Keratinocyte (primary cell): ENCODE results near the gene SMARCAL1. TPM values are rescaled to one million over a fixed set of nuclear protein-coding genes. Genes with fewer than 3 reads are reported as not detected.

Experiments
- DNase-seq: peaks from one replicate; pipeline ENCODE4 v3.0.0-alpha.2; 2011; ENCODE audit warnings: low read depth, missing footprints, low spot score
- FAIRE-seq: peaks from 2 replicates; lab custom pipeline; 2011; peaks lifted over from hg19 to GRCh38; lab: Jason Lieb, UNC
- H2AFZ ChIP-seq: 2 replicates; pipeline ENCODE4 v1.6.0; 2012; ENCODE audit warnings: low read length, control low read depth, inconsistent platforms; ENCODE audit not compliant: control insufficient read depth
- H3K27ac ChIP-seq: 2 replicates; pipeline ENCODE4 v1.5.1; 2011; ENCODE audit warnings: low read length; ENCODE audit not compliant: control insufficient read depth, insufficient read depth
- H3K27me3 ChIP-seq: 3 replicates; pipeline ENCODE4 v1.6.0; 2011; ENCODE audit warnings: low read length; ENCODE audit not compliant: control insufficient read depth, insufficient read depth; ENCODE audit errors: extremely low read depth
- H3K36me3 ChIP-seq, 2 experiments: 2 replicates in 1 of 2; 3 replicates in 1 of 2; pipeline ENCODE4 v1.5.1; 2011; ENCODE audit warnings: low read length in 2 of 2, mild to moderate bottlenecking in 1 of 2; ENCODE audit not compliant: control insufficient read depth in 2 of 2, insufficient read depth in 2 of 2; ENCODE audit errors: extremely low read depth in 1 of 2
- H3K4me1 ChIP-seq: 3 replicates; pipeline ENCODE4 v1.5.1; 2011; ENCODE audit warnings: low read length; ENCODE audit not compliant: control insufficient read depth, insufficient read depth; ENCODE audit errors: extremely low read depth
- H3K4me2 ChIP-seq: 3 replicates; pipeline ENCODE4 v1.6.0; 2011; ENCODE audit warnings: low read depth, low read length; ENCODE audit not compliant: control insufficient read depth, insufficient read depth; ENCODE audit errors: extremely low read depth
- H3K4me3 ChIP-seq, 3 experiments: fragments of 200-600 bp in 1 of 3; sonication (generic) in 1 of 3; 2 replicates in 2 of 3; 3 replicates in 1 of 3; pipeline ENCODE4 v1.5.1; 2011 to 2016; ENCODE audit warnings: low read length in 3 of 3, mild to moderate bottlenecking in 3 of 3, control low read depth in 2 of 3, inconsistent platforms in 1 of 3, low read depth in 1 of 3, mixed read lengths in 1 of 3, mixed run types in 1 of 3, moderate library complexity in 1 of 3; ENCODE audit not compliant: control insufficient read depth in 2 of 3, insufficient read depth in 2 of 3; ENCODE audit errors: extremely low read depth in 1 of 3
- H3K79me2 ChIP-seq: 2 replicates; pipeline ENCODE4 v1.6.0; 2012; ENCODE audit warnings: low read length; ENCODE audit not compliant: control insufficient read depth, insufficient read depth
- H3K9ac ChIP-seq: 3 replicates; pipeline ENCODE4 v1.6.0; 2011; ENCODE audit warnings: low read length; ENCODE audit not compliant: control insufficient read depth, insufficient read depth; ENCODE audit errors: extremely low read depth
- H3K9me1 ChIP-seq: 3 replicates; pipeline ENCODE4 v1.6.0; 2011; ENCODE audit warnings: low read length; ENCODE audit not compliant: control insufficient read depth, insufficient read depth; ENCODE audit errors: extremely low read depth
- H3K9me3 ChIP-seq: 2 replicates; pipeline ENCODE4 v1.5.1; 2012; ENCODE audit warnings: low read depth, low read length; ENCODE audit not compliant: control insufficient read depth
- H4K20me1 ChIP-seq: 3 replicates; pipeline ENCODE4 v1.6.0; 2011; ENCODE audit warnings: low read length; ENCODE audit not compliant: control insufficient read depth, insufficient read depth; ENCODE audit errors: extremely low read depth
- EZH2 ChIP-seq: IDR thresholded peaks from one replicate; pipeline ENCODE4 v1.6.1; 2012; ENCODE audit warnings: inconsistent platforms, mild to moderate bottlenecking, low read length, moderate library complexity
- dilution Hi-C: fragments of 300-500 bp; cut with MboI; formaldehyde crosslinking; loops from one replicate; pipeline ENCODE4 v1.7.0; 2020; ENCODE audit warnings: low sequenced_read_pairs; ENCODE audit not compliant: extremely low pct_ligation_motif_present
- polyA plus RNA-seq, 5 experiments: library from polyadenylated mRNA; depleted of rRNA in 3 of 5; stranded (reverse) in 3 of 5; stranded (forward) in 1 of 5; unstranded in 1 of 5; fragments of >200 nt; gene quantifications; 1 replicate in 1 of 5; 2 replicates in 3 of 5; 3 replicates in 1 of 5; pipeline versions ENCODE4 v1.2.1 to v1.2.3, GENCODE V29; 2011 to 2012; ENCODE audit warnings: missing spikeins in 2 of 5, low read depth in 1 of 5, low replicate concordance in 1 of 5
- TF ChIP-seq, protein P1 (sequence below), 3 experiments: IDR thresholded peaks in 1 of 3; conservative IDR thresholded peaks in 1 of 3; optimal IDR thresholded peaks in 1 of 3; 2 replicates in 2 of 3; 3 replicates in 1 of 3; pipeline versions ENCODE3 to v1.5.1; 2011; ENCODE audit warnings: low read length in 3 of 3, mild to moderate bottlenecking in 3 of 3, moderate library complexity in 2 of 3, control low read depth in 1 of 3, inconsistent platforms in 1 of 3; ENCODE audit not compliant: insufficient read depth in 2 of 3; ENCODE audit errors: extremely low read depth in 1 of 3

SMARCAL1 gene
- polyA plus RNA-seq, 1 donor (not counting 4 experiments of a cell fraction or from before 2014, with no cell fraction given) = 26.3 TPM

DNA sequence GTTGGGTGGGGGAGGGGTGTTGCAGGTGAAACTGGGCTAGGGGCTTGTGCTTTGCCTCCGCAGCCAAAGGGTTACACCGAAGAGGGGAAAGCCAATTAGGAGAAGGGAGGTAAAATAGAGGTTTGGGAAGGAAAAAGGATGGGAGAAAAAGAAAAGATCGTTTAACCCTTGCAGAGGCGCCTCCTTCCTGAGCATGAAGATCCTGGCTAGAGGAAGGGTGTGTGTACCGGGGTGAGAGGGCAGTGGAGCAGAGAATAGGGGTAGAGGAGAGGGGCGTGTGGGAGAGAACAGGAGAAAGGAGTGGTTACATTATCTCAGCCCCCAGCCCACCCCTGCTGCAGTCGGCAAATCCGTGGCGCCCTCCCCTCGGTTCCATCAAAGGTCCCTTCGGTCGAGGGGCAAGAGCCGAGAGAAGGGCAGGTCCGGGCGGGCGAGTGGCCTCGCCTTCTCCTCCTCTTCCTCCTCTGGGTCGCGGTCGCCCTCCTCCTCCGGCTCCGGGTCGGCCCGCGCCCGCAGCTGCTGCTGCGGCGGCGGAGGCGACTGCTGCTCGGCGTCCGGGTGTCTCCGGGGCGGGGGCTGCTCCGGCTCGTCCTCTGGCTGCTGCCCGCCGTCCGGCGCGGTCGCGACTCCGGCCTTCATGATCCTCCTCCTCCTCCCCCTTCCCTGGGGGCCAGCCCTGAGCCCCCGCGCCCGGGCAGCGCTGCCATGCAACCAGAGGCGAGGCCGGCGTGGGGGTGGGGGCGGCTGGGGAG, 41.1 kb upstream of the SMARCAL1 start:
- Histone ChIP-seq H3K4me1 (peaks cover 50% of the 10 kb centered on the region), H2AFZ (peak overlapping the region; percentile 55), H3K9me3 (no peaks in the 10 kb centered on the region), H3K36me3 (no peaks in the 10 kb centered on the region), H3K9me1 (peaks cover 5% of the 10 kb centered on the region), H3K4me3 (peak overlapping the region; percentile 48 to 79 (median 77)), H3K4me2 (peak overlapping the region; percentile 99), H3K79me2 (peaks cover 5% of the 10 kb centered on the region), H4K20me1 (peaks cover 3% of the 10 kb centered on the region), H3K9ac (peak overlapping the region; percentile 62), H3K27ac (no peak overlapping the region), H3K27me3 (no peaks in the 10 kb centered on the region)
- no peak for TF ChIP-seq EZH2
- TF ChIP-seq, protein P1, sequence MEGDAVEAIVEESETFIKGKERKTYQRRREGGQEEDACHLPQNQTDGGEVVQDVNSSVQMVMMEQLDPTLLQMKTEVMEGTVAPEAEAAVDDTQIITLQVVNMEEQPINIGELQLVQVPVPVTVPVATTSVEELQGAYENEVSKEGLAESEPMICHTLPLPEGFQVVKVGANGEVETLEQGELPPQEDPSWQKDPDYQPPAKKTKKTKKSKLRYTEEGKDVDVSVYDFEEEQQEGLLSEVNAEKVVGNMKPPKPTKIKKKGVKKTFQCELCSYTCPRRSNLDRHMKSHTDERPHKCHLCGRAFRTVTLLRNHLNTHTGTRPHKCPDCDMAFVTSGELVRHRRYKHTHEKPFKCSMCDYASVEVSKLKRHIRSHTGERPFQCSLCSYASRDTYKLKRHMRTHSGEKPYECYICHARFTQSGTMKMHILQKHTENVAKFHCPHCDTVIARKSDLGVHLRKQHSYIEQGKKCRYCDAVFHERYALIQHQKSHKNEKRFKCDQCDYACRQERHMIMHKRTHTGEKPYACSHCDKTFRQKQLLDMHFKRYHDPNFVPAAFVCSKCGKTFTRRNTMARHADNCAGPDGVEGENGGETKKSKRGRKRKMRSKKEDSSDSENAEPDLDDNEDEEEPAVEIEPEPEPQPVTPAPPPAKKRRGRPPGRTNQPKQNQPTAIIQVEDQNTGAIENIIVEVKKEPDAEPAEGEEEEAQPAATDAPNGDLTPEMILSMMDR (optimal IDR thresholded peaks at IDR 0.05 in 1 of 3, IDR thresholded peaks at IDR 0.05 in 1 of 3, conservative IDR thresholded peaks at IDR 0.05 in 1 of 3; ENCODE audit: extremely low read depth in 1 of 3, insufficient read depth in 2 of 3, low read length in 3 of 3) = no peak
- no peak for DNase-seq
- dilution Hi-C loops = no loop called here
- no peak for FAIRE-seq

DNA sequence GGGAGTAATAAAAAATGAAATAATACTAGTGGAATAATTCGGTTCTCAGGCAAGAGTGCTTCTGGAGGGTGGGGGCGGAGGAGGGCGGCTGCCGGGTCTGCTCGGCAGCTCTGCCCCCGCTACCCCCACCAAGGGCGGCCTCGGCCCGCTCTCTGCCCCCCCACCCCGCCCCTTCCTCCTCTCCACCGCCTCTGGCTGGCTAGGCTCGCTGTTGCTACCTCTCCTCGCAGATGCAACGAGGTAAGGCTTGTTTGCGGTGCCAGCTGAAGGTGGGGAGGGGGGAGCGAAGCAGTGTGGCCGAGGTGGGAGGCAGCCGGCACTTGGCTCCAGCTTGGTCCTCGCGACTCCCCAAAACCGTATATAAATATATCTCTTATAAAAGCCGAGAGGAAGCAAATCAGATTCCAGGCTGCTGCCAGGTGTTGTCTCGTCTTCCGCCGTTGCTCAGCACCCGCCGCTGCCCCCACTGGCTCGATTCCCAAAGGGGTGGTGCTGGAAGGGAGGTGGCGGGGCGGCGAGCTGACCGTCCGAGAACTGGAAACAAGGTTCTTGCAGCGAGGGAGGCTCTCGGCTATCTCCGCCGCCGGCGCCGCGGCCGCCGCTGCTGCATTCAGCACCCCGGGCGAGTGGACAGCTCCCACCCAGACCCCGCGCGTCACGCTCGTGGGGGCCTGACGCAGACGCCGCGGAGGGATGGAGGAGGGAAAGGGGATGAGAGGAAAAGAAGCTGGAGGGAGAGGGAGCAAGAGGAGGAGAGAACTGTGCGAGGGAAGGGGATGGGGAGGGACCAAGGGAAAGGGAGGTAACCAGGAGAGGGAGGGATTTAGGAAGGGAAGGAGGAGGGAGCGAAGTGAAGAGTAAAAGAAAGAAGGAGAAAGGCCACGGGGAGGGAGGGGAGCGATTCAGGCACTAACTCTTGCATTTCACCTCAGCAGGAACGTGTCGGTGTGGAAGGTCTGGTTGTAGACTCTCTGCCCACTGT, 40.3 kb upstream of the SMARCAL1 start, which contains the start of gene MARCHF4:
TSS of gene MARCHF4 (minus strand) at position 763 of the 982 bp plus-strand sequence. CDS start 2,223 bp downstream, outside the sequence.
- DNase-seq = peak; percentile 63
- no peak for TF ChIP-seq EZH2
- TF ChIP-seq, protein P1 (optimal IDR thresholded peaks at IDR 0.05 in 1 of 3, IDR thresholded peaks at IDR 0.05 in 1 of 3, conservative IDR thresholded peaks at IDR 0.05 in 1 of 3; ENCODE audit: extremely low read depth in 1 of 3, insufficient read depth in 2 of 3, low read length in 3 of 3) = no peak
- dilution Hi-C loops = no loop called here

More for the DNA sequence above, 40.3 kb upstream of the SMARCAL1 start, which contains the start of gene MARCHF4:
- H3K4me1 ChIP-seq = peaks cover 50% of the 10 kb centered on the region
- H3K9ac ChIP-seq = peak within 1 kb of the TSS; percentile 62
- H3K79me2 ChIP-seq = peaks cover 5% of the 10 kb centered on the region
- FAIRE-seq = no peak
- H3K4me2 ChIP-seq = peak within 1 kb of the TSS; percentile 99
- H3K27me3 ChIP-seq = no peaks in the 10 kb centered on the region
- H2AFZ ChIP-seq = peak within 1 kb of the TSS; percentile 80
- H3K27ac ChIP-seq = peak within 1 kb of the TSS; percentile 70
- H3K9me3 ChIP-seq = no peaks in the 10 kb centered on the region
- H3K36me3 ChIP-seq = no peaks in the 10 kb centered on the region
- peaks cover 3% of the 10 kb centered on the region for H4K20me1 ChIP-seq
- H3K4me3 ChIP-seq = peak within 1 kb of the TSS; percentile 48 to 79 (median 77)
- H3K9me1 ChIP-seq = peaks cover 5% of the 10 kb centered on the region
